Measurements from ENCODE around the gene PGF. TPM values are rescaled to one million over a fixed set of nuclear protein-coding genes. Genes with fewer than 3 reads are reported as not detected.

The PGF gene
- polyA plus RNA-seq, 3 donors: 0.03 TPM; not detected in 2

- peaks cover 9 to 19% of the 10 kb centered on the region in 2 donors for H3K4me1 ChIP-seq (ENCODE audit: control insufficient read depth in 1 of 2, insufficient read depth in 2 of 2, low read length in 2 of 2)
- H3K79me2 ChIP-seq (ENCODE audit: insufficient read depth, low read length): no peaks in the 10 kb centered on the region
- no peak for DNase-seq
- H3K4me1 Mint-ChIP-seq: peaks cover 11% of the 10 kb centered on the region
- H3K4me3 ChIP-seq (replicated peaks in 1 of 3; ENCODE audit: low read depth in 2 of 3, low read length in 3 of 3): peak overlapping the region in 1 of 3 experiments; percentile 73
- no peaks in the 10 kb centered on the region for H3K36me3 Mint-ChIP-seq
- peaks cover 3 to 23% of the 10 kb centered on the region in 2 donors for H3K27me3 ChIP-seq (ENCODE audit: control insufficient read depth in 2 of 2, insufficient read depth in 2 of 2, low read length in 2 of 2)
- peak overlapping the region; percentile 91 for H2AFZ ChIP-seq (ENCODE audit: insufficient read depth, low read depth, low read length, poor library complexity, severe bottlenecking)
- intact Hi-C loops (cut with micrococcal nuclease): no loop called here
- H3K9me3 Mint-ChIP-seq: peaks cover 0 to 3% (median 0%) of the 10 kb centered on the region in 7 donors
- H3K4me3 Mint-ChIP-seq: peak overlapping the region in 1 of 2 donors; percentile 78
- no peak overlapping the region for H3K27ac ChIP-seq (ENCODE audit: low read depth in 1 of 2, low read length in 2 of 2)
- peaks cover 11 to 36% (median 20%) of the 10 kb centered on the region in 3 donors for H3K27me3 Mint-ChIP-seq (ENCODE audit: low read depth in 3 of 3)
- H3K4me2 ChIP-seq (replicated peaks; ENCODE audit: extremely low read depth, low read length, poor library complexity, severe bottlenecking): peak overlapping the region; percentile 80
- peak overlapping the region; percentile 35 for H3K9ac ChIP-seq (ENCODE audit: insufficient read depth, low read length, poor library complexity, severe bottlenecking)
- 80% methylated on average over 1 of the region's 9 CpGs for WGBS (ENCODE audit: insufficient coverage)
- H3K36me3 ChIP-seq (replicated peaks in 1 of 2; ENCODE audit: control insufficient read depth in 1 of 2, insufficient read depth in 2 of 2, low read length in 2 of 2): no peaks in the 10 kb centered on the region
- no peaks in the 10 kb centered on the region for H4K20me1 ChIP-seq (ENCODE audit: insufficient read depth, low read length)
- H3K9me3 ChIP-seq (replicated peaks in 1 of 2; ENCODE audit: control insufficient read depth in 1 of 2, insufficient read depth in 1 of 2, low read length in 2 of 2): no peaks in the 10 kb centered on the region
- H3K27ac Mint-ChIP-seq: no peak overlapping the region
- no peak for TF ChIP-seq CTCF (IDR thresholded peaks at IDR 0.05)
Measured at GRCh38 chr14:74956027-74956279, 556 bp upstream of the PGF start.

GRCh38 chr14:74954947-74955228, 509 bp downstream of the PGF start:
- peaks cover 0 to 3% (median 0%) of the 10 kb centered on the region in 7 donors for H3K9me3 Mint-ChIP-seq
- no peak for DNase-seq
- H3K4me3 Mint-ChIP-seq: peak overlapping the region; percentile 56 to 79
- Histone ChIP-seq H3K79me2 (ENCODE audit: insufficient read depth, low read length) (no peaks in the 10 kb centered on the region), H3K9me3 (replicated peaks in 1 of 2; ENCODE audit: control insufficient read depth in 1 of 2, insufficient read depth in 1 of 2, low read length in 2 of 2) (no peaks in the 10 kb centered on the region), H3K36me3 (replicated peaks in 1 of 2; ENCODE audit: control insufficient read depth in 1 of 2, insufficient read depth in 2 of 2, low read length in 2 of 2) (no peaks in the 10 kb centered on the region), H3K4me2 (replicated peaks; ENCODE audit: extremely low read depth, low read length, poor library complexity, severe bottlenecking) (peak overlapping the region; percentile 80), H4K20me1 (ENCODE audit: insufficient read depth, low read length) (no peaks in the 10 kb centered on the region), H3K27ac (ENCODE audit: low read depth in 1 of 2, low read length in 2 of 2) (no peak overlapping the region), H3K27me3 (ENCODE audit: control insufficient read depth in 2 of 2, insufficient read depth in 2 of 2, low read length in 2 of 2) (peaks cover 3 to 23% of the 10 kb centered on the region in 2 donors), H2AFZ (ENCODE audit: insufficient read depth, low read depth, low read length, poor library complexity, severe bottlenecking) (peak overlapping the region; percentile 91), H3K4me3 (replicated peaks in 1 of 3; ENCODE audit: low read depth in 2 of 3, low read length in 3 of 3) (peak overlapping the region; percentile 10 to 73 (median 19)), H3K9ac (ENCODE audit: insufficient read depth, low read length, poor library complexity, severe bottlenecking) (peak overlapping the region; percentile 46), H3K4me1 (ENCODE audit: control insufficient read depth in 1 of 2, insufficient read depth in 2 of 2, low read length in 2 of 2) (peaks cover 9 to 19% of the 10 kb centered on the region in 2 donors)
- intact Hi-C loops (cut with micrococcal nuclease): no loop called here
- H3K27me3 Mint-ChIP-seq (ENCODE audit: low read depth in 3 of 3): peaks cover 14 to 37% (median 20%) of the 10 kb centered on the region in 3 donors
- WGBS (ENCODE audit: insufficient coverage): 0% methylated on average over 2 of the region's 3 CpGs
- no peaks in the 10 kb centered on the region for H3K36me3 Mint-ChIP-seq
- peaks cover 11% of the 10 kb centered on the region for H3K4me1 Mint-ChIP-seq
- TF ChIP-seq CTCF (IDR thresholded peaks at IDR 0.05): no peak
- H3K27ac Mint-ChIP-seq: no peak overlapping the region
